ENCODE measurements around the gene TTLL11. TPM values are rescaled to one million over a fixed set of nuclear protein-coding genes. Genes with fewer than 3 reads are reported as not detected.

TTLL11 gene
- total and polyA plus RNA-seq, 2 of the 8 experiments (the other 6 are each of a cell fraction or from before 2014, with no cell fraction given) = 0.56 to 0.80 TPM

DNA sequence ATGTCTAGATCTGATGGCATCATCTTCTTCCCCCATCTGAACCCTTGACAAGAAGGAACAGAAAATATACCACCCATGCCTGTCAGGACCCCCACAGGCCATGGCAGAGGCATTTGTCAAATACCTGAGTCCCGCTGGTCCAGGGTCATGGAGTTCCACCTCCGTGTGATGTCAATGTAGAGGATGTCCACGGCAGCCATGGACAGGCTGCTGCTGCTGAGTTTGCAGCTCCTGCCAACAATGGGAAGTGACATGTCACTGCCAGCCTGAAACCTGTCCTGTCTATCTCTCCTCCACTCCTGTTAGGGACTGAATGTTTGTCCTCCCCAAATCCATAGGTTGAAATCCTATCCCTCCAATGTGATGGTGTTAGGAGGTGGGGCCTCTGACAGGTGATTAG is 232.9 kb downstream of the TTLL11 start:
- Histone ChIP-seq H3K79me2 (ENCODE audit: control insufficient read depth in 1 of 2, insufficient read depth in 2 of 2, low read length in 2 of 2) (no peaks in the 10 kb centered on the region), H2AK5ac (ENCODE audit: low read depth, low read length) (no peak overlapping the region), H3K56ac (replicated peaks; ENCODE audit: insufficient read length, low read depth, low read length) (no peak overlapping the region), H3K23ac (ENCODE audit: insufficient read length) (no peak overlapping the region), H4K5ac (ENCODE audit: insufficient read length, low read depth, low read length) (no peak overlapping the region), H2AFZ (ENCODE audit: low read length) (no peak overlapping the region), H3K4me3 (ENCODE audit: extremely low read depth in 1 of 4, insufficient read depth in 2 of 4, low read depth in 3 of 4, low read length in 4 of 4) (no peak overlapping the region), H2BK15ac (ENCODE audit: low read length) (no peak overlapping the region; the same call in 1 of the 2 replicates), H3K14ac (ENCODE audit: insufficient read length) (no peak overlapping the region), H3K9ac (replicated peaks in 1 of 4; ENCODE audit: extremely low read depth in 1 of 4, low read depth in 3 of 4, low read length in 3 of 4) (no peak overlapping the region), H2BK20ac (ENCODE audit: low read length) (no peak overlapping the region), H3K4me2 (ENCODE audit: insufficient read depth in 1 of 2, low read depth in 2 of 2, low read length in 2 of 2) (no peak overlapping the region), H3K9me3 (ENCODE audit: insufficient read depth in 2 of 2, low read depth in 1 of 2, low read length in 1 of 2) (no peaks in the 10 kb centered on the region), H2BK120ac (replicated peaks; ENCODE audit: low read depth, low read length) (no peak overlapping the region), H2BK5ac (ENCODE audit: low read depth, low read length) (no peak overlapping the region), H3K79me1 (ENCODE audit: low read depth, low read length) (no peaks in the 10 kb centered on the region), H4K8ac (ENCODE audit: extremely low read depth, insufficient read depth, low read length) (no peak overlapping the region), H3K27ac (ENCODE audit: low read depth, low read length) (no peak overlapping the region), H4K91ac (replicated peaks; ENCODE audit: insufficient read length, low read length) (no peak overlapping the region), H3K36me3 (ENCODE audit: control insufficient read depth in 2 of 4, insufficient read depth in 4 of 4, low read length in 3 of 4) (no peaks in the 10 kb centered on the region), H3K23me2 (ENCODE audit: low read depth, low read length) (no peaks in the 10 kb centered on the region), H3K4ac (replicated peaks; ENCODE audit: insufficient read length, low read depth, low read length) (no peak overlapping the region), H3K18ac (ENCODE audit: extremely low read depth, low read length) (no peak overlapping the region), H4K20me1 (replicated peaks in 1 of 2; ENCODE audit: control insufficient read depth in 1 of 2, insufficient read depth in 2 of 2, low read length in 2 of 2) (no peaks in the 10 kb centered on the region), H3K4me1 (replicated peaks in 1 of 4; ENCODE audit: control insufficient read depth in 3 of 4, insufficient read depth in 4 of 4, low read length in 3 of 4) (peaks cover 0 to 8% (median 2%) of the 10 kb centered on the region in 4 experiments; a peak in 6 of 7 replicates), H3K27me3 (replicated peaks in 1 of 4; ENCODE audit: control insufficient read depth in 3 of 4, extremely low read depth in 1 of 4, insufficient read depth in 3 of 4, low read length in 3 of 4) (no peaks in the 10 kb centered on the region), H2BK12ac (ENCODE audit: low read depth, low read length) (no peak overlapping the region)
- POLR2A ChIA-PET (ENCODE audit: partially characterized antibody) = no interaction called here
- FAIRE-seq = no peak
- WGBS, 2 experiments (ENCODE audit: extremely low coverage in 1 of 2, insufficient coverage in 1 of 2, insufficient read length in 1 of 2, insufficient replicate concordance in 2 of 2, low coverage in 1 of 2, low lambda C conversion rate in 2 of 2, missing lambda C conversion rate in 1 of 2) = 90% methylated on average over 3 of the region's 3 CpGs; no CpG with 5 or more reads in 1 of the 2 experiments
- CTCF ChIA-PET (ENCODE audit: partially characterized antibody) = interaction anchor here (1.0 to 3.9 kb wide), 17 partner anchors 13 to 314 kb away, joined by 3 to 21 read pairs (median 5); no protein-coding TSS in a partner anchor
- DNase-seq (ENCODE audit: low read depth in 1 of 2, low spot score in 2 of 2) = peak in 1 of 2 experiments; percentile 42
- TF ChIP-seq MAFK (IDR thresholded peaks at IDR 0.05; ENCODE audit: low read depth, low read length) (no peak), KDM4A (IDR thresholded peaks at IDR 0.05; ENCODE audit: low read depth, low read length, severe bottlenecking) (no peak), BRCA1 (IDR thresholded peaks at IDR 0.05; ENCODE audit: low read depth, low read length) (no peak), CTBP2 (IDR thresholded peaks at IDR 0.05; ENCODE audit: borderline replicate concordance, insufficient read depth, insufficient read length, low read length) (no peak), RFX5 (IDR thresholded peaks at IDR 0.05; ENCODE audit: borderline replicate concordance, low read depth, low read length) (no peak), SP2 (IDR thresholded peaks at IDR 0.05; ENCODE audit: low read length) (no peak), POU5F1 (IDR thresholded peaks at IDR 0.05; ENCODE audit: low read depth, low read length) (no peak), SUZ12 (IDR thresholded peaks at IDR 0.05; ENCODE audit: low read length) (no peak), BCL11A (IDR thresholded peaks at IDR 0.05; ENCODE audit: low read depth in 2 of 2, low read length in 2 of 2) (no peak), EP300 (IDR thresholded peaks at IDR 0.05; ENCODE audit: borderline replicate concordance in 1 of 2, low read depth in 2 of 2, low read length in 2 of 2) (no peak), SP1 (IDR thresholded peaks at IDR 0.05; ENCODE audit: low read depth, low read length) (no peak)
- TF ChIP-seq, protein P1, sequence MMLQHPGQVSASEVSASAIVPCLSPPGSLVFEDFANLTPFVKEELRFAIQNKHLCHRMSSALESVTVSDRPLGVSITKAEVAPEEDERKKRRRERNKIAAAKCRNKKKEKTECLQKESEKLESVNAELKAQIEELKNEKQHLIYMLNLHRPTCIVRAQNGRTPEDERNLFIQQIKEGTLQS (IDR thresholded peaks at IDR 0.05; ENCODE audit: insufficient read depth, low read depth, low read length) = no peak

All from H1 (cell line).